ENCODE results near the gene ARAP2. TPM values are rescaled to one million over a fixed set of nuclear protein-coding genes. Genes with fewer than 3 reads are reported as not detected.

The ARAP2 gene
- total and polyA plus RNA-seq, 2 of the 13 experiments (the other 11 are each of a cell fraction or from before 2014, with no cell fraction given): 0.37 to 1.4 TPM

- TF ChIP-seq GMEB2 (CRISPR knock-in tag; IDR thresholded peaks at IDR 0.05; ENCODE audit: low read depth): no peak
- TF ChIP-seq MAFF (IDR thresholded peaks at IDR 0.05; ENCODE audit: low read depth, low read length): no peak
- TF ChIP-seq ZNF513 (CRISPR knock-in tag; conservative IDR thresholded peaks at IDR 0.05): no peak
- no peak for TF ChIP-seq ETS1 (CRISPR knock-in tag; IDR thresholded peaks at IDR 0.05)
- TF ChIP-seq MIER3 (CRISPR knock-in tag; IDR thresholded peaks at IDR 0.05; ENCODE audit: borderline replicate concordance): no peak
- TF ChIP-seq ZBTB7A (CRISPR knock-in tag; IDR thresholded peaks at IDR 0.05): no peak
Measured at GRCh38 chr4:36141186-36141585, 103.1 kb downstream of the ARAP2 start (continued).

GRCh38 chr4:36140421-36140820 is 103.9 kb downstream of the ARAP2 start:
- intact Hi-C loops (cut with micrococcal nuclease; ENCODE audit: unreplicated experiment): no loop called here
- Histone ChIP-seq H3K4me3 (replicated peaks in 1 of 3; ENCODE audit: insufficient read depth in 1 of 3, low read depth in 2 of 3, low read length in 3 of 3) (no peak overlapping the region), H2AFZ (ENCODE audit: low read length) (no peak overlapping the region), H4K20me1 (ENCODE audit: insufficient read depth, low read length) (no peaks in the 10 kb centered on the region), H3K27ac (ENCODE audit: extremely low read length, insufficient read depth, low read length) (no peak overlapping the region), H3K9ac (ENCODE audit: insufficient read depth, low read depth, low read length) (no peak overlapping the region), H3K4me2 (ENCODE audit: low read depth, low read length) (no peak overlapping the region), H3K4me1 (ENCODE audit: insufficient read depth, low read length) (no peaks in the 10 kb centered on the region), H3K9me3 (ENCODE audit: low read length) (no peaks in the 10 kb centered on the region), H3K79me2 (ENCODE audit: insufficient read depth, low read length) (no peaks in the 10 kb centered on the region), H3K36me3 (replicated peaks in 1 of 2; ENCODE audit: control insufficient read depth in 1 of 2, insufficient read depth in 2 of 2, low read length in 2 of 2) (no peaks in the 10 kb centered on the region), H3K27me3 (ENCODE audit: control insufficient read depth in 1 of 2, insufficient read depth in 2 of 2, low read length in 2 of 2) (no peaks in the 10 kb centered on the region)
- TF ChIP-seq AFF4 (CRISPR knock-in tag; IDR thresholded peaks at IDR 0.05) (no peak), ZNF10 (CRISPR knock-in tag; IDR thresholded peaks at IDR 0.05; ENCODE audit: borderline replicate concordance, low read depth) (no peak)
- ChIA-PET POLR2A (no interaction called here), CTCF (ENCODE audit: low intra/inter-chr PET ratio, low total read pairs) (no interaction called here)
- no peak for ATAC-seq
- BruUV-seq (replicated peaks): no TSS peak
- no peak for DNase-seq (ENCODE audit: low spot score)
- no peak for FAIRE-seq
- in situ Hi-C loops (cut with HindIII; ENCODE audit: extremely low pct_ligation_motif_present, low pct_unique_long_range_greater_than_20kb): no loop called here
